OCI-LY7 (cell line): Measurements from ENCODE around the gene DHRS12. TPM values are rescaled to one million over a fixed set of nuclear protein-coding genes. Genes with fewer than 3 reads are reported as not detected.

Experiments used
- BruUV-seq: library from RNA; stranded (reverse); fragments of 400-500 nt; replicated peaks from 2 replicates; lab custom pipeline; 2021; lab: Mats Ljungman, UMichigan
- CTCF ChIA-PET: fragments of 300-600 bp; sonication (Branson Sonifier 250); formaldehyde crosslinking; loops from one replicate; lab custom pipeline; 2022; ENCODE audit warnings: antibody characterized with exemption; ENCODE audit not compliant: unreplicated experiment; lab: Charles Lee
- POLR2A ChIA-PET: fragments of 300-600 bp; sonication (Branson Sonifier 250); formaldehyde crosslinking; loops from one replicate; lab custom pipeline; 2022; ENCODE audit warnings: antibody characterized with exemption; lab: Charles Lee
- DNase-seq: peaks from one replicate; pipeline ENCODE4 v3.0.0-alpha.2; 2015; ENCODE audit warnings: low spot score
- H2AFZ ChIP-seq: fragments of 200-600 bp; sonication (generic), shearing (Covaris generic); 2 replicates; pipeline ENCODE4 v1.6.1; 2014; ENCODE audit warnings: mild to moderate bottlenecking, antibody characterized with exemption, low read length, moderate library complexity
- H3K27ac ChIP-seq: fragments of 200-600 bp; sonication (generic); 2 replicates; pipeline ENCODE4 v1.5.1; 2014; ENCODE audit warnings: mixed run types, low read depth, mild to moderate bottlenecking, moderate library complexity, low read length, inconsistent platforms; ENCODE audit not compliant: poor library complexity, severe bottlenecking
- H3K36me3 ChIP-seq: fragments of 200-600 bp; sonication (generic); 2 replicates; pipeline ENCODE4 v1.6.1; 2014; ENCODE audit warnings: mild to moderate bottlenecking, antibody characterized with exemption, low read length, moderate library complexity, mixed read lengths; ENCODE audit not compliant: insufficient read depth
- H3K4me1 ChIP-seq: fragments of 200-600 bp; sonication (generic); 2 replicates; pipeline ENCODE4 v1.5.1; 2014; ENCODE audit warnings: mild to moderate bottlenecking, low read length; ENCODE audit not compliant: insufficient read depth, poor library complexity, severe bottlenecking
- H3K4me2 ChIP-seq: fragments of 200-600 bp; sonication (generic); 2 replicates; pipeline ENCODE4 v1.6.1; 2014; ENCODE audit warnings: mild to moderate bottlenecking, low read length
- H3K4me3 ChIP-seq: fragments of 200-600 bp; sonication (generic); 2 replicates; pipeline ENCODE4 v1.5.1; 2014; ENCODE audit warnings: mild to moderate bottlenecking, low read depth, low read length; ENCODE audit not compliant: poor library complexity, severe bottlenecking
- H3K79me2 ChIP-seq: fragments of 200-600 bp; sonication (generic); 2 replicates; pipeline ENCODE4 v1.6.1; 2016; ENCODE audit warnings: low read depth, mild to moderate bottlenecking, low read length, moderate library complexity, mixed read lengths; ENCODE audit not compliant: insufficient read depth
- H3K9me2 ChIP-seq: fragments of 200-600 bp; sonication (generic); 2 replicates; pipeline ENCODE4 v1.6.1; 2016; ENCODE audit warnings: mild to moderate bottlenecking, low read length, mixed read lengths; ENCODE audit not compliant: insufficient read depth
- H3K9me3 ChIP-seq: fragments of 200-600 bp; sonication (generic); 2 replicates; pipeline ENCODE4 v1.6.1; 2014; ENCODE audit warnings: mild to moderate bottlenecking, mixed run types, low read length, mixed read lengths
- H4K20me1 ChIP-seq: fragments of 200-600 bp; sonication (generic); 2 replicates; pipeline ENCODE4 v1.6.1; 2014; ENCODE audit warnings: mild to moderate bottlenecking, antibody characterized with exemption, low read length, moderate library complexity, mixed read lengths; ENCODE audit not compliant: insufficient read depth
- EZH2phosphoT487 ChIP-seq: fragments of 200-600 bp; sonication (generic); IDR thresholded peaks from 2 replicates; pipeline ENCODE4 v1.6.1; 2018; ENCODE audit warnings: low read depth, borderline replicate concordance, mild to moderate bottlenecking, mixed run types, antibody characterized with exemption, low read length, moderate library complexity, mixed read lengths
- intact Hi-C: fragments of 100-400 bp; cut with micrococcal nuclease; formaldehyde crosslinking; loops from one replicate; pipeline ENCODE4 v1.10.0; 2022; ENCODE audit not compliant: unreplicated experiment
- total RNA-seq, 2 experiments: library from RNA; depleted of rRNA in 1 of 2; stranded (reverse); fragments of >200 nt in 1 of 2; shearing (Covaris generic) in 1 of 2; gene quantifications; 2 replicates each; pipeline ENCODE4 v1.2.3, GENCODE V29; 2014 to 2022
- TF ChIP-seq, protein P1 (sequence below): fragments of 200-600 bp; sonication (generic); conservative IDR thresholded peaks from 2 replicates; pipeline ENCODE4 v1.5.1; 2014; ENCODE audit warnings: mild to moderate bottlenecking, antibody characterized with exemption, low read length, moderate library complexity, mixed read lengths

Gene DHRS12
- total RNA-seq, 2 experiments from 2014 or later, result 3.5 to 11.9 TPM

DNA sequence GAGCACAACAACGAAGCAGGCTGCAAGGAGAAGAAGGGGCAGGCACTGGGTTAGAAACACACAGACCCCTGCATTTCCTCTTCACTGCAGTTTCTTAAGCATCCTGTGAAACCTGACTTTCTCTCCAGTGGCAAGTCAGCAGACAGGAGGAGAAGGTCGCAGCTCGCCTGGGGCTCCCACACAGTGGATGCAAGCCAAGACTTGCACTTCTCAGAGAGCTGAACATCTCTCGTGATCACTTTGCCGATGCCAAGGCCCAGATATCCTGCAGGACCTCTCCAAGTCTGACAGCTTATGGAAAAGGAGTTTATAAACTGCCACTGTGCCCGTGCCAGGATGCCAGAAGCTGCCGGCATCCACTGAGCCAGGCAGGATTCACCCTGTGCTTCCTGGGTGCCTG is 22.6 kb upstream of the DHRS12 start:
- Histone ChIP-seq H3K4me3 (peak overlapping the region; percentile 34), H2AFZ (peak overlapping the region; percentile 61; the same call in 1 of the 2 replicates), H3K27ac (peak overlapping the region; percentile 95), H3K9me3 (no peaks in the 10 kb centered on the region), H3K4me1 (peaks cover 100% of the 10 kb centered on the region), H3K9me2 (no peaks in the 10 kb centered on the region), H4K20me1 (no peaks in the 10 kb centered on the region), H3K4me2 (peak overlapping the region; percentile 77), H3K36me3 (no peaks in the 10 kb centered on the region), H3K79me2 (no peaks in the 10 kb centered on the region)
- ChIA-PET CTCF (interaction anchor here (4.9 kb wide), 1 partner anchor 11 kb away, joined by 29 read pairs; no protein-coding TSS in a partner anchor), POLR2A (interaction anchor here (0.6 to 10.6 kb wide), 5 partner anchors 14 to 586 kb away, joined by 3 to 147 read pairs (median 3); no protein-coding TSS in a partner anchor)
- DNase-seq, result peak; percentile 62
- intact Hi-C loops, result loop anchor here (10.0 kb wide), 2 partner anchors 932 to 1232 kb away; no protein-coding TSS in a partner anchor
- no TSS peak for BruUV-seq
- TF ChIP-seq EZH2phosphoT487, result no peak
- TF ChIP-seq, protein P1, sequence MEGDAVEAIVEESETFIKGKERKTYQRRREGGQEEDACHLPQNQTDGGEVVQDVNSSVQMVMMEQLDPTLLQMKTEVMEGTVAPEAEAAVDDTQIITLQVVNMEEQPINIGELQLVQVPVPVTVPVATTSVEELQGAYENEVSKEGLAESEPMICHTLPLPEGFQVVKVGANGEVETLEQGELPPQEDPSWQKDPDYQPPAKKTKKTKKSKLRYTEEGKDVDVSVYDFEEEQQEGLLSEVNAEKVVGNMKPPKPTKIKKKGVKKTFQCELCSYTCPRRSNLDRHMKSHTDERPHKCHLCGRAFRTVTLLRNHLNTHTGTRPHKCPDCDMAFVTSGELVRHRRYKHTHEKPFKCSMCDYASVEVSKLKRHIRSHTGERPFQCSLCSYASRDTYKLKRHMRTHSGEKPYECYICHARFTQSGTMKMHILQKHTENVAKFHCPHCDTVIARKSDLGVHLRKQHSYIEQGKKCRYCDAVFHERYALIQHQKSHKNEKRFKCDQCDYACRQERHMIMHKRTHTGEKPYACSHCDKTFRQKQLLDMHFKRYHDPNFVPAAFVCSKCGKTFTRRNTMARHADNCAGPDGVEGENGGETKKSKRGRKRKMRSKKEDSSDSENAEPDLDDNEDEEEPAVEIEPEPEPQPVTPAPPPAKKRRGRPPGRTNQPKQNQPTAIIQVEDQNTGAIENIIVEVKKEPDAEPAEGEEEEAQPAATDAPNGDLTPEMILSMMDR, result no peak

DNA sequence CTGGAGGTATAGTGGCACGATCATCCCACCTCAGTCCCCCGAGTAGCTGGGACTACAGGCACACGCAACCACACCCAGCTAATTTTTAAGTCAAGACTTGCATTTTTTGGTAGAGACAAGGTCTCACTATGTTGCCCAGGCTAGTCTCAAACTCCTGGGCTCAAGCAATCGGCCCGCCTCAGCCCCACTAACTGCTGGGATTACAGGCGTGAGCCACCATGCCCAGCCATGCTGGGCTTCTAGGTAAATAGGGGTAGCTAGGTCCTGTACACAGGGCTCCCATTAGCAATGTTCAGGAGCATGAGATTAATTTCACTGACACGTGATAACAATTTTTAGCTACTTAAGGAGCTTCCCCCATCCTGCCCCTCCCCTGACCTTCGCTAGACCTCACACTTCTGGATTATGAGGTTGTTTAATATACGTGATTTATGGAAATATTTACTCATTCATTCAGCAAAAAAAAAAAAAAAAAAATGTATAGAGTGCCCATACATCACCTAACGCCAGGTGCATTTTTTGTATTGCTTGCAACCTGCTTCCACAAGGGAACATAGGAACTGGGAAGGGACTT is 21.8 kb upstream of the DHRS12 start:
- Histone ChIP-seq H3K79me2 (no peaks in the 10 kb centered on the region), H3K27ac (peak overlapping the region; percentile 95), H2AFZ (peak overlapping the region; percentile 61; the same call in 1 of the 2 replicates), H3K4me2 (peak overlapping the region; percentile 77), H3K4me1 (peaks cover 100% of the 10 kb centered on the region), H4K20me1 (no peaks in the 10 kb centered on the region), H3K4me3 (peak overlapping the region; percentile 34), H3K9me3 (no peaks in the 10 kb centered on the region), H3K9me2 (no peaks in the 10 kb centered on the region), H3K36me3 (no peaks in the 10 kb centered on the region)
- no TSS peak for BruUV-seq
- no peak for TF ChIP-seq EZH2phosphoT487
- TF ChIP-seq, protein P1, result no peak
- intact Hi-C loops, result loop anchor here (10.0 kb wide), 2 partner anchors 931 to 1231 kb away; no protein-coding TSS in a partner anchor
- DNase-seq, result no peak
- ChIA-PET POLR2A (interaction anchor here (0.6 to 10.6 kb wide), 11 partner anchors 13 to 373 kb away, joined by 3 to 147 read pairs (median 4); partner anchors contain the start of genes ALG11 and INTS6), CTCF (interaction anchor here (0.9 to 4.9 kb wide), 3 partner anchors 10 to 23 kb away, joined by 3 to 29 read pairs (median 5); no protein-coding TSS in a partner anchor)
